ENCODE results near the gene TSPEAR.

- TF ChIP-seq POLR2A (IDR thresholded peaks at IDR 0.05) (no peak), CTCF (IDR thresholded peaks at IDR 0.05) (no peak)
These were observed 85.6 kb downstream of the TSPEAR start for GRCh38 chr21:44625756-44626155.
